Uterus (tissue), 2 donors: Measurements from ENCODE around the gene SMC1A.

Experiments used
- CTCF ChIP-seq, 4 experiments: fragments of 200-600 bp in 2 of 4; fragments of 450-650 bp in 2 of 4; sonication (generic) in 2 of 4; IDR thresholded peaks; one replicate each; pipeline ENCODE4 v1.5.1; 2016 to 2019; ENCODE audit warnings: antibody characterized with exemption in 4 of 4, mild to moderate bottlenecking in 2 of 4, moderate library complexity in 1 of 4
- POLR2A ChIP-seq, 2 donors: fragments of 450-650 bp; IDR thresholded peaks; one replicate each; pipeline ENCODE4 v1.6.1; 2016; ENCODE audit warnings: antibody characterized with exemption in 2 of 2, mild to moderate bottlenecking in 1 of 2, moderate library complexity in 1 of 2

GRCh38 chrX:53357799-53358530 is 64.5 kb downstream of the SMC1A start:
- no peak for TF ChIP-seq CTCF (IDR thresholded peaks at IDR 0.05)
- no peak for TF ChIP-seq POLR2A (IDR thresholded peaks at IDR 0.05)
